HepG2 (cell line): ENCODE measurements around the gene ZMYND8. TPM values are rescaled to one million over a fixed set of nuclear protein-coding genes. Genes with fewer than 3 reads are reported as not detected.
A peak's percentile ranks its signal among the peaks of the same experiment; 100 is the strongest.

Experiments used
- CBX2 ChIP-seq, 2 experiments: fragments of 200-600 bp in 1 of 2; sonication (generic); formaldehyde crosslinking in 1 of 2; IDR thresholded peaks; 2 replicates each; pipeline versions ENCODE4 v1.7.0 to v1.8.1; 2018 to 2022; ENCODE audit warnings: low read depth in 2 of 2, low read length in 1 of 2, mild to moderate bottlenecking in 1 of 2, missing genetic modification reagents in 1 of 2
- CEBPB ChIP-seq: IDR thresholded peaks from 2 replicates; pipeline ENCODE4 v1.6.1; 2011; ENCODE audit warnings: low read depth, low read length, improper control_type of control experiment, borderline replicate concordance
- IRF1 ChIP-seq: sonication (generic); formaldehyde crosslinking; IDR thresholded peaks from 2 replicates; pipeline ENCODE4 v1.4.0; 2020; ENCODE audit warnings: low read depth, mild to moderate bottlenecking, missing genetic modification reagents
- IRX3 ChIP-seq: sonication (generic); formaldehyde crosslinking; IDR thresholded peaks from 2 replicates; pipeline ENCODE4 v1.8.1; 2023; ENCODE audit warnings: mild to moderate bottlenecking, low read depth, missing genetic modification reagents, borderline replicate concordance
- MLX ChIP-seq: IDR thresholded peaks from 2 replicates; pipeline ENCODE4 v1.6.1; 2016
- NFAT5 ChIP-seq: sonication (generic); formaldehyde crosslinking; IDR thresholded peaks from 2 replicates; pipeline ENCODE4 v1.4.0; 2020; ENCODE audit warnings: missing genetic modification reagents
- PHF5A ChIP-seq: IDR thresholded peaks from one replicate; pipeline ENCODE4 v1.6.1; 2018; ENCODE audit warnings: low read depth, missing genetic modification reagents; ENCODE audit not compliant: unreplicated experiment
- PITX1 ChIP-seq: sonication (generic); formaldehyde crosslinking; IDR thresholded peaks from 2 replicates; pipeline ENCODE4 v1.5.1; 2020; ENCODE audit warnings: mild to moderate bottlenecking, missing genetic modification reagents
- POLR2G ChIP-seq: fragments of 200-400 bp; formaldehyde crosslinking; IDR thresholded peaks from 2 replicates; pipeline ENCODE4 v1.6.1; 2018; ENCODE audit warnings: mild to moderate bottlenecking, low read depth, low read length, moderate library complexity
- ZBTB37 ChIP-seq: sonication (generic); formaldehyde crosslinking; IDR thresholded peaks from 2 replicates; pipeline ENCODE4 v1.4.0; 2020; ENCODE audit warnings: mild to moderate bottlenecking, missing genetic modification reagents
- ZNF232 ChIP-seq: sonication (generic); formaldehyde crosslinking; IDR thresholded peaks from 2 replicates; pipeline ENCODE4 v1.4.0; 2020; ENCODE audit warnings: missing genetic modification reagents, borderline replicate concordance
- ZNF33B ChIP-seq: sonication (generic); formaldehyde crosslinking; IDR thresholded peaks from 2 replicates; pipeline ENCODE4 v1.5.1; 2020; ENCODE audit warnings: mild to moderate bottlenecking, missing genetic modification reagents
- ZNF768 ChIP-seq: sonication (generic); formaldehyde crosslinking; IDR thresholded peaks from 2 replicates; pipeline ENCODE4 v1.4.0; 2020; ENCODE audit warnings: missing genetic modification reagents
- ZNF784 ChIP-seq: sonication (generic); formaldehyde crosslinking; IDR thresholded peaks from 2 replicates; pipeline ENCODE4 v1.5.1; 2020; ENCODE audit warnings: missing genetic modification reagents, mild to moderate bottlenecking, borderline replicate concordance
- polyA plus RNA-seq, 8 experiments: library from polyadenylated mRNA; depleted of rRNA in 3 of 8; stranded (reverse) in 7 of 8; unstranded in 1 of 8; fragments of >200 nt; fragmentation: Illumina TruSeq in 4 of 8; extraction: Trizol in 4 of 8; gene quantifications; 2 replicates each; pipeline versions ENCODE4 v1.2.1 to v1.2.3, GENCODE V29; 2011 to 2016; ENCODE audit warnings: low read depth in 4 of 8, missing spikeins in 1 of 8, mixed read lengths in 1 of 8; ENCODE audit not compliant: insufficient read depth in 1 of 8
- total RNA-seq, 5 experiments: library from RNA; depleted of rRNA; stranded (reverse); fragments of >200 nt; fragmentation: Illumina TruSeq; extraction: Trizol; gene quantifications; 2 replicates each; pipeline ENCODE4 v1.2.3, GENCODE V29; 2016; ENCODE audit warnings: low read depth in 1 of 5

The ZMYND8 gene
- total and polyA plus RNA-seq, 2 of the 13 experiments (the other 11 are each of a cell fraction or from before 2014, with no cell fraction given), result 53.9 to 84.7 TPM

- TF ChIP-seq ZNF784 (CRISPR knock-in tag) (0 out of 2 replicates have a peak, but pooled peaks have one; percentile 63), CEBPB (peak; percentile 84), IRF1 (CRISPR knock-in tag) (no peak), PITX1 (CRISPR knock-in tag) (peak; percentile 67; the same call in 1 of the 2 replicates), PHF5A (CRISPR knock-in tag) (peak; percentile 84), CBX2 (IDR thresholded peaks at IDR 0.05; ENCODE audit: low read depth, low read length) (no peak), CBX2 (CRISPR knock-in tag; IDR thresholded peaks at IDR 0.05; ENCODE audit: low read depth) (no peak), NFAT5 (CRISPR knock-in tag) (peak; percentile 78; the same call in 1 of the 2 replicates), ZBTB37 (0 out of 2 replicates have a peak, but pooled peaks have one; percentile 43), MLX (no peak), IRX3 (CRISPR knock-in tag) (no peak), ZNF768 (CRISPR knock-in tag) (0 out of 2 replicates have a peak, but pooled peaks have one; percentile 33), POLR2G (no peak), ZNF33B (CRISPR knock-in tag) (no peak), ZNF232 (CRISPR knock-in tag) (peak; percentile 79; the same call in 1 of the 2 replicates)
Measured at GRCh38 chr20:47196091-47197081, 160.1 kb downstream of the ZMYND8 start (continued).
